ENCODE measurements around the gene TAF5L. TPM values are rescaled to one million over a fixed set of nuclear protein-coding genes. Genes with fewer than 3 reads are reported as not detected.

The TAF5L gene
- total and polyA plus RNA-seq, 2 of the 13 experiments (the other 11 are each of a cell fraction or from before 2014, with no cell fraction given) = 10.8 to 18.2 TPM

DNA sequence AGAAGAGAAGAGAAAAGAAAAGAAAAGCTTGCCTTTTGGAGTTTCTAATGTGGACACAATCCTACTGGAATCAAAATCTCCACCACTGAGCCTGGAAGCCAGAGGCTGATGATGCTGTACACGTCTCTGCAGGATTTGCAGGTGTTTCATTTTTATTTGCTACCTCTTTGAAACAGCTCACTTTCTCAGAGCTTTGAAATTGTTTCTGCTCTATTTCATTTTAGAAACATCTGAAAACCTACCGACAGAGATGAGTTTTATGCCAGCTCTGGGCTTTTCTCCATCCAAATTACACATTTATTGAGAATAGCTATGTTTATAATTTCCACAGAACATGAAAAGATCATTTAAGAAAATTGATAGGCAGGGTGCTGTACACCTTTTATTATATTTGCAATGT lies 46.3 kb upstream of the TAF5L start:
- H3K27me3 ChIP-seq (ENCODE audit: control insufficient read depth in 1 of 2, insufficient read depth in 2 of 2, low read length in 2 of 2) = no peaks in the 10 kb centered on the region
- no peak overlapping the region for H3K4me2 ChIP-seq (ENCODE audit: low read depth, low read length)
- no peaks in the 10 kb centered on the region for H3K9me3 ChIP-seq (ENCODE audit: low read length)
- intact Hi-C loops (cut with micrococcal nuclease; ENCODE audit: unreplicated experiment) (no loop called here), in situ Hi-C loops (cut with HindIII; ENCODE audit: extremely low pct_ligation_motif_present, low pct_unique_long_range_greater_than_20kb) (no loop called here)
- no peaks in the 10 kb centered on the region; the same call in 1 of the 2 replicates for H3K4me1 ChIP-seq (ENCODE audit: insufficient read depth, low read length)
- no TSS peak for BruUV-seq (replicated peaks)
- no peaks in the 10 kb centered on the region for H3K79me2 ChIP-seq (ENCODE audit: insufficient read depth, low read length)
- H4K20me1 ChIP-seq (ENCODE audit: insufficient read depth, low read length) = no peaks in the 10 kb centered on the region
- no peak overlapping the region for H2AFZ ChIP-seq (ENCODE audit: low read length)
- TF ChIP-seq ZFP82 (CRISPR knock-in tag; IDR thresholded peaks at IDR 0.05; ENCODE audit: borderline replicate concordance) (no peak), MIXL1 (CRISPR knock-in tag; IDR thresholded peaks at IDR 0.05) (no peak), ZNF614 (CRISPR knock-in tag; IDR thresholded peaks at IDR 0.05; ENCODE audit: borderline replicate concordance) (no peak), ZNF446 (CRISPR knock-in tag; IDR thresholded peaks at IDR 0.05) (no peak), ZC3H4 (CRISPR knock-in tag; IDR thresholded peaks at IDR 0.05; ENCODE audit: borderline replicate concordance) (no peak), JUND (CRISPR knock-in tag; IDR thresholded peaks at IDR 0.05) (no peak), ZNF326 (CRISPR knock-in tag; IDR thresholded peaks at IDR 0.05; ENCODE audit: borderline replicate concordance) (no peak), ZNF138 (CRISPR knock-in tag; IDR thresholded peaks at IDR 0.05; ENCODE audit: low read depth) (no peak), MTA1 (CRISPR knock-in tag; IDR thresholded peaks at IDR 0.05; ENCODE audit: borderline replicate concordance) (no peak)
- TF ChIP-seq, protein P1, sequence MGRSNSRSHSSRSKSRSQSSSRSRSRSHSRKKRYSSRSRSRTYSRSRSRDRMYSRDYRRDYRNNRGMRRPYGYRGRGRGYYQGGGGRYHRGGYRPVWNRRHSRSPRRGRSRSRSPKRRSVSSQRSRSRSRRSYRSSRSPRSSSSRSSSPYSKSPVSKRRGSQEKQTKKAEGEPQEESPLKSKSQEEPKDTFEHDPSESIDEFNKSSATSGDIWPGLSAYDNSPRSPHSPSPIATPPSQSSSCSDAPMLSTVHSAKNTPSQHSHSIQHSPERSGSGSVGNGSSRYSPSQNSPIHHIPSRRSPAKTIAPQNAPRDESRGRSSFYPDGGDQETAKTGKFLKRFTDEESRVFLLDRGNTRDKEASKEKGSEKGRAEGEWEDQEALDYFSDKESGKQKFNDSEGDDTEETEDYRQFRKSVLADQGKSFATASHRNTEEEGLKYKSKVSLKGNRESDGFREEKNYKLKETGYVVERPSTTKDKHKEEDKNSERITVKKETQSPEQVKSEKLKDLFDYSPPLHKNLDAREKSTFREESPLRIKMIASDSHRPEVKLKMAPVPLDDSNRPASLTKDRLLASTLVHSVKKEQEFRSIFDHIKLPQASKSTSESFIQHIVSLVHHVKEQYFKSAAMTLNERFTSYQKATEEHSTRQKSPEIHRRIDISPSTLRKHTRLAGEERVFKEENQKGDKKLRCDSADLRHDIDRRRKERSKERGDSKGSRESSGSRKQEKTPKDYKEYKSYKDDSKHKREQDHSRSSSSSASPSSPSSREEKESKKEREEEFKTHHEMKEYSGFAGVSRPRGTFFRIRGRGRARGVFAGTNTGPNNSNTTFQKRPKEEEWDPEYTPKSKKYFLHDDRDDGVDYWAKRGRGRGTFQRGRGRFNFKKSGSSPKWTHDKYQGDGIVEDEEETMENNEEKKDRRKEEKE (IDR thresholded peaks at IDR 0.05) = no peak
- TF ChIP-seq, protein P2, sequence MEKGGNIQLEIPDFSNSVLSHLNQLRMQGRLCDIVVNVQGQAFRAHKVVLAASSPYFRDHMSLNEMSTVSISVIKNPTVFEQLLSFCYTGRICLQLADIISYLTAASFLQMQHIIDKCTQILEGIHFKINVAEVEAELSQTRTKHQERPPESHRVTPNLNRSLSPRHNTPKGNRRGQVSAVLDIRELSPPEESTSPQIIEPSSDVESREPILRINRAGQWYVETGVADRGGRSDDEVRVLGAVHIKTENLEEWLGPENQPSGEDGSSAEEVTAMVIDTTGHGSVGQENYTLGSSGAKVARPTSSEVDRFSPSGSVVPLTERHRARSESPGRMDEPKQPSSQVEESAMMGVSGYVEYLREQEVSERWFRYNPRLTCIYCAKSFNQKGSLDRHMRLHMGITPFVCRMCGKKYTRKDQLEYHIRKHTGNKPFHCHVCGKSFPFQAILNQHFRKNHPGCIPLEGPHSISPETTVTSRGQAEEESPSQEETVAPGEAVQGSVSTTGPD (CRISPR knock-in tag; IDR thresholded peaks at IDR 0.05) = no peak
- TF ChIP-seq, protein P3, sequence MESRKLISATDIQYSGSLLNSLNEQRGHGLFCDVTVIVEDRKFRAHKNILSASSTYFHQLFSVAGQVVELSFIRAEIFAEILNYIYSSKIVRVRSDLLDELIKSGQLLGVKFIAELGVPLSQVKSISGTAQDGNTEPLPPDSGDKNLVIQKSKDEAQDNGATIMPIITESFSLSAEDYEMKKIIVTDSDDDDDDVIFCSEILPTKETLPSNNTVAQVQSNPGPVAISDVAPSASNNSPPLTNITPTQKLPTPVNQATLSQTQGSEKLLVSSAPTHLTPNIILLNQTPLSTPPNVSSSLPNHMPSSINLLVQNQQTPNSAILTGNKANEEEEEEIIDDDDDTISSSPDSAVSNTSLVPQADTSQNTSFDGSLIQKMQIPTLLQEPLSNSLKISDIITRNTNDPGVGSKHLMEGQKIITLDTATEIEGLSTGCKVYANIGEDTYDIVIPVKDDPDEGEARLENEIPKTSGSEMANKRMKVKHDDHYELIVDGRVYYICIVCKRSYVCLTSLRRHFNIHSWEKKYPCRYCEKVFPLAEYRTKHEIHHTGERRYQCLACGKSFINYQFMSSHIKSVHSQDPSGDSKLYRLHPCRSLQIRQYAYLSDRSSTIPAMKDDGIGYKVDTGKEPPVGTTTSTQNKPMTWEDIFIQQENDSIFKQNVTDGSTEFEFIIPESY (CRISPR knock-in tag; IDR thresholded peaks at IDR 0.05) = no peak
- FAIRE-seq (no peak), DNase-seq (ENCODE audit: low spot score) (no peak), ATAC-seq (no peak)
- no peak overlapping the region for H3K4me3 ChIP-seq (replicated peaks in 1 of 3; ENCODE audit: insufficient read depth in 1 of 3, low read depth in 2 of 3, low read length in 3 of 3)
- ChIA-PET CTCF (ENCODE audit: low intra/inter-chr PET ratio, low total read pairs) (no interaction called here), POLR2A (no interaction called here)
- no peaks in the 10 kb centered on the region for H3K36me3 ChIP-seq (replicated peaks in 1 of 2; ENCODE audit: control insufficient read depth in 1 of 2, insufficient read depth in 2 of 2, low read length in 2 of 2)
- H3K27ac ChIP-seq (ENCODE audit: extremely low read length, insufficient read depth, low read length) = no peak overlapping the region
- H3K9ac ChIP-seq (ENCODE audit: insufficient read depth, low read depth, low read length) = no peak overlapping the region
- WGBS (ENCODE audit: low lambda C conversion rate) = 71% methylated on average over 2 of the region's 2 CpGs
